Right lobe of liver (tissue), 4 donors: ENCODE measurements around the gene TNS3.

Experiments used
- POLR2A ChIP-seq: fragments of 450-650 bp; IDR thresholded peaks from one replicate; pipeline ENCODE4 v1.6.1; 2017; ENCODE audit warnings: antibody characterized with exemption, mild to moderate bottlenecking
- TF ChIP-seq, protein P1 (sequence below), 4 donors: fragments of 200-600 bp in 3 of 4; fragments of 450-650 bp in 1 of 4; IDR thresholded peaks; one replicate each; pipeline versions ENCODE4 v1.5.1 to v1.8.0; 2016 to 2022; ENCODE audit warnings: antibody characterized with exemption in 4 of 4, mild to moderate bottlenecking in 2 of 4
- donor health status: DM: no; HTN: no; CAD: no.
- donor health status: DM: no; HTN: no; CAD: no.
- donor health status: DM: no; HTN: yes; CAD: no.

DNA sequence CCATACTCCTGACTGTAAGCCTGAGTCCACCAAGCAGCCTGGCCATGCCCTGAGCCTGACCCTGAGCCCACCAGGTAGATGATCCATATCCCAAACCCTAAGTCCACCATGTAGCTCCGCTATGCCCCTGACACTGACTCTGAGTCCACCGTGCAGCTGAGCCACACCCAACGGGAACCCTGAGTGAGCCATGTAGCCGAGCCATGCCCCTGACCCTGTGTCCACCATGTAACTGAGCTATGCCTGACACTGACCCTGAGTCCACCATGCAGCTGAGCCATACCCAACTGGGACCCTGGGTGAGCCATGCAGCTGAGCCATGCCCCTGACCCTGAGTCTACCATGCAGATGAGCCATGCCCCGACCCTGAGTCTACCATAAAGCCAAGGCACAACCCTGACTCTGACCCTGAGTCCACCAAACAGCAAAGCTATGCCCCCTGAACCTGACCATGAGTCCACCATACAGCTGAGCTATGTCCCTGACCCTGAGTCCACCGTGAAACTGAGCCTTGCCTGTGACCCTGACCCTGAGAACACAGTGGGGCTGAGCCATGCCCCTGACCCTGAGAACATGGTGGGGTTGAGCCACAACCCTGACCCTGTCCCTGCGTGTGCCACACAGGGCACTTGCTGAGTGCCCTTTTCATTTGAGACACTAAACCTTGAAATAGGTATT is 299.8 kb downstream of the TNS3 start:
- TF ChIP-seq, protein P1, sequence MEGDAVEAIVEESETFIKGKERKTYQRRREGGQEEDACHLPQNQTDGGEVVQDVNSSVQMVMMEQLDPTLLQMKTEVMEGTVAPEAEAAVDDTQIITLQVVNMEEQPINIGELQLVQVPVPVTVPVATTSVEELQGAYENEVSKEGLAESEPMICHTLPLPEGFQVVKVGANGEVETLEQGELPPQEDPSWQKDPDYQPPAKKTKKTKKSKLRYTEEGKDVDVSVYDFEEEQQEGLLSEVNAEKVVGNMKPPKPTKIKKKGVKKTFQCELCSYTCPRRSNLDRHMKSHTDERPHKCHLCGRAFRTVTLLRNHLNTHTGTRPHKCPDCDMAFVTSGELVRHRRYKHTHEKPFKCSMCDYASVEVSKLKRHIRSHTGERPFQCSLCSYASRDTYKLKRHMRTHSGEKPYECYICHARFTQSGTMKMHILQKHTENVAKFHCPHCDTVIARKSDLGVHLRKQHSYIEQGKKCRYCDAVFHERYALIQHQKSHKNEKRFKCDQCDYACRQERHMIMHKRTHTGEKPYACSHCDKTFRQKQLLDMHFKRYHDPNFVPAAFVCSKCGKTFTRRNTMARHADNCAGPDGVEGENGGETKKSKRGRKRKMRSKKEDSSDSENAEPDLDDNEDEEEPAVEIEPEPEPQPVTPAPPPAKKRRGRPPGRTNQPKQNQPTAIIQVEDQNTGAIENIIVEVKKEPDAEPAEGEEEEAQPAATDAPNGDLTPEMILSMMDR (IDR thresholded peaks at IDR 0.05) = no peak
- TF ChIP-seq POLR2A = no peak
